GM21723 (cell line): Measurements from ENCODE around the gene STRBP.
A peak's percentile ranks its signal among the peaks of the same experiment; 100 is the strongest.
"Not testable (repeated sequence)": the region's sequence is repeated elsewhere in the genome, so short reads cannot be mapped to it uniquely, and the experiment has no call there.

Source experiments
- ATAC-seq: cut with Tn5 transposase; IDR thresholded peaks from one replicate; pipeline ENCODE4 v1.9.1; 2021; ENCODE audit warnings: mild to moderate bottlenecking, moderate library complexity; ENCODE audit not compliant: unreplicated experiment

STRBP gene

DNA sequence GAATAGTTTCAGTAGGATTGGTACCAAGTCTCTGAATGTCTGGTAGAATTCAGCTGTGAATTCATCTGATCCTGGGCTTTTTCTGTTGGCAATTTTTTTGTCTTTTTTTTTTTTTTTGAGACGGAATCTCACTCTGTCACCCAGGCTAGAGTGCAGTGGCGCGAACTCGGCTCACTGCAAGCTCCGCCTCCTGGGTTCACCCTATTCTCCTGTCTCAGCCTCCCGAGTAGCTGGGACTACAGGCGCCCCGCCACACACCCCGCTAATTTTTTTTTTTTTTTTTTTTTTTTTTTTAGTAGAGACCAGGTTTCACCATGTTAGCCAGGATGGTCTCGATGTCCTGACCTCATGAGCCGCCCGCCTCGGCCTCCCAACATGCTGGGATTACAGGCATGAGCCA lies 67.9 kb downstream of the STRBP start:
- ATAC-seq, result not testable (repeated sequence)

DNA sequence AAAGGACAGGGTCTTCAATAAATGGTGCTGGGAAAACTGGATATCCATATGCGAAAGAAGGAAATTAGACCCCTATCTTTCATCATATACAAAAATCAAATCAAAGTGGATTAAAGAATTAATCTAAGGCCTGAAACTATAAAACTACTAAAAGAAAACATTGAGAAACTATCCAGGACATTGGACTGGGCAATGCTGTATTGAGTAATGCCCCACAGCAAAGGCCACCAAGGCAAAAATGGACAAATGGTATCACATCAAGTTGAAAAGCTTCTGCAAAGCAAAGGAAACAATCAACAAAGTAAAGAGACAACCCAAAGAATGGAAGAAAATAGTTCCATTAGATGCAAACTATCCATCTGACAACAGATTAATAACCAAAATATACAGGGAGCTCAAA lies 72.3 kb downstream of the STRBP start:
- ATAC-seq, result no peak

DNA sequence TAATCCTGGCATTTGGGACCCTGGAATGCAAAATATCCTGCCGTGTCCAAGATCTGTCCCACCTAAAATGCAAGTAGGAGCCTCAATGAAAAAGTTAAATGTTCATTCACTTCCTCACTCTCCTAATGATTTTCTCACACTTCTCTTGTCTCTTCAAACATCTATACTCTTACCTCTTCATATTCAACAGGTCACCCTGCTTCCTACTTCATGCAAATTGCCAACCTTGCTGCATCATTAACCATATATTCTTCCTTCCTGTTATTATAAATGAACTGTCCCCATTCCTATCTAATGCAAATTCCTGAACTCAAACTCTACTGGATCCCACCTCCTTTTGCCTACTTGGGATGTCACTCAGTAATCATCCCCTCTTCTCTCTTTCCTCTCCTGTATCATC lies 74.4 kb downstream of the STRBP start:
- no peak for ATAC-seq

DNA sequence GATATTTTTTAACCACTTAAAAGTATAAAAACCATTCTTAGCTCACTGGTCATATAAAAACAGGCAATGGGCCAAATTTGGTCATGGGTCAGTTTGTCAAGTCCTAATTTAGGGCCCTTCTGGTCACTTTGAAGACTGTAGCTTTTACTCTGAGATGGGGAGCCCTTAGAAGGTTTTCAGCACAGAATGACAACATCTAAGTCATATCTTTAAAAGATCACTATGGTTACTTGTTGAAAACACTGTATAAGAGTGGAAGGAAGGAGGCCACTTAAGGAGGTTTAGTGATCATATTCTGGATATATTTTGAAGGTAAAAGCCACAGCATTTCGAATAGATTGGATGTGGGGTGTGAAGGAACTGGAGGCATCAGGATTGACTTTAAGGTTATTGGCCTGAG lies 76.7 kb downstream of the STRBP start:
- no peak for ATAC-seq

DNA sequence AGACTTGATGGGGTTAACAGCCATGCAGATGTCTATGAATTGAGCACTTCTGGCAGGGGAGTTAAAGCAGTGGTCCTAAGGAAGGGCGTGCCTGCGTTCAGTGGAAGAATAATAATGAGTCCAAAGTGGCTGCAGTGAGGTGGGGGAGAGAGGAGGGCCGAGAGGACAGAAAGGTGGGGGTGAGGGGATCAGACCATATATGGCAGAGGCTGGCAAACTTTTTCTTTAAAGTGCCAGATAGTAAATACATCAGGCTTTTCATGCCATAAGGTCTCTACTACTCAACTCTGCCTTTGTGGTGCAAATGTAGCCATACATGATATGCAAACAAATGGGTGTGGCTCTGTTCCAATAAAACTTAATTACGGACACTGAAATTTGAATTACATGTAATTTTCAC lies 77.1 kb downstream of the STRBP start:
- ATAC-seq, result no peak

DNA sequence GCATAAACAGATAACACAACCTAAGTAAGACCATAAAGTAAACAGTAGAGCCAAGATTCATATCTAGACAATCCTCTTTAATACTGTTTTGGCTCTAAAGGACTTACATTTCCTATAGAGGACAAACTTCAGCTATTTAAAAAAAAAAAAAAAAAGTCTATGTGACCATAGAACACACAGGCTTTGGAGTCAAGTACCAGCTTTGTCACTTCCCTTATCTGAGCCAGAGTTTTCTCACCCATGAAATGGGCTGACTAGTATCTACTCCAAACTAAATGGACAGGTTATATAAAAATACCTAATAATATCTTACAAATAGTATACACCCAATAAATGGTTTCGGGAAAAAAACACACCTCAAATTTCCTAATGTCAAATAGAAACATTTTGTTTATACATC lies 81.3 kb downstream of the STRBP start:
- ATAC-seq, result no peak

DNA sequence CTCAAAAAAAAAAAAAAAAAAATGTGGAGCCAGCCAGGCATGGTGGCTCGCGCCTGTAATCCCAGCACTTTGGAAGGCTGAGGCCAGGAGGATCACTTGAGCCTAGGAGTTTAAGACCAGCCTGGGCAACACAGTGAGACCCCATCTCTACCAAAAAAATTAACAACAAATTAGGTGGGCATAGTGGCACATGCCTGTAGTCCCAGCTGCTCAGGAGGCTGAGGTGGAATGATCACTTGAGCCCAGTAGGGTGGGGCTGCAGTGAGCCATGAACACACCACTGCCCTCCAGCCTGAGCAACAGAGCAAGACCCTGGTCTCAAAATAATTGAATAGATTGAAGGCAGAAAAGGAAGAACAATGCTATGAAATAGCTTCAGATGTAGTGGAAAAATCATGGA lies 82.4 kb downstream of the STRBP start:
- ATAC-seq, result not testable (repeated sequence)

DNA sequence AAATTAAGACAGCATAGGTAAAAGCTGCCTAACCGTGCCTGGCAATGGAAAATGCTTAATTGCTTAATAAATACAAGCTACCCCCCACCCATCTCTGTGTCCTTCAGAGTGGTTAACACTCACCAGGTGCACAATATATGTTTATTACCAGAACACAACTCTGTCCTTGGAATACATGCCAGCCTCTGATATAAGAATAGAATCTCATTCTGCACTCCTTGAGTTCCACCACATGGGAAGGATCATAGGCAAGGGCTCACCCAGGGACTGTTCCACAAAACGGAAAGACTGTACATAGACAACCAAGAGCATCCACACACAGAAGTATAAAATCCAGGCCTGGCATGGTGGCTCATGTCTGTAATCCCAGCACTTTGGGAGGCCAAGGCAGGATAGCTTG lies 91.4 kb downstream of the STRBP start:
- ATAC-seq, result no peak

DNA sequence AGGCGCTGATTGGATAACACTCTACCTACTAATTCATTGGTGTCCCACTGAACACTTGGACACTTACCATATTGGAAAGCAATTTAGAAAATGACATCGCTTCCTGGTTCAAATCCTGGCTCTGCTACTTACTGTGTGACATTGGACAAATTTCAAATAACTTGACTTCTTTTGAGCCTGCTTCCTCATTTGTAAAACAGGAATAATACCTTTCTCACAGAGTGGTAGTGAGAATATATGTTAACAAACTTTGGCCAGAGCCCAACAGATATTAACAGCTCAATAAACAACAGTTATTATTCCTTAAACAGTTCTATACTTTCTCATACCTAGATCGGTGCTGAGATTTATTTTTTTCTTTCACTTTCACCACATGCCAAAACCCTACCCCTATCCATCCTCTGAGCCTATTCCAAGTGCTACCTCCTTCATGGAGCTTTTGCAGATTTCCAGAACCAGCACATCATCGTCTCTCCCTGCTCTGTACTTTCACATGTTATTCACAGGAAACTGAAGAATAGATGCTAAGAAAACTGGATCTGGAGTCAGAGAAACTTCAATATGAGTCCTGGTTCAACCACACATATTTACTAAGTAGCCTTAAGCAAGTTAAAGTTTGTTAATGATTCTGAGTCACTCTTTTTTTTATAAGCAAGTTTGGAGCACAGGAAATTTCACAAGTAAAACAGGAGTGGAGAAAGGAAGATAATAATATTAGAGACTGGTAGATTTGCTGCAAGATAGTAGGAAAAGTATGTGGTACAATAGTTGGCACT lies 92.3 kb downstream of the STRBP start:
- ATAC-seq, result no peak

DNA sequence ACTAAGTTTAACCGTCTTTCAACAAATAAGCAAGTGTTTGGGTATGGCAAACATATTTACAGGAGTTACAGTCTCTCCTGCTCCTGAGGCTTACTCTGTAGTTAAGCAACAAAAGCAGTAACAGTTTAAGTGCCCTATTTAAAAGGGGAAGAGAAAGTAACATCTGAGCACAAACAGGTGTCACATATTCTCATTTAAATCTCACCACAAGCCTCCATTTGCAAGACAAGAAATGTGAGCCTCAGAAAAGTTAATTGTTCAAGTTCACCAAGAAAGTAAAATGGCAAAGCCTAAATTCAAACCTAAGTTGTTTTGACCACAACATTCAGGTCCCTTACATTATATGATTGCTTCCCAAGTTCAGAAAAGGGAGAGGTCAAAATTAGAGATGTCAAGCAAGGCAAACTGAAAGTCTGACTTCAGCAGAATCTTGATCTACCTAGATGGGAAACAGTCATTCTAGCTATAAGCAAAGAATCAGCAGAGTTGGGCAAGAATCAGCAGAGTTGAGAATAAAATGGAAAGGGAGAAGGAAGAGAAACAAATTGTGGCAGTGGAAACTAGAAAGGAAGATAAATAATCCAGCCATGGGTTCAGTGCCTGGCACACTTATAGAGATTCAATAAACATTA lies 93.4 kb downstream of the STRBP start:
- ATAC-seq, result peak; percentile 90

DNA sequence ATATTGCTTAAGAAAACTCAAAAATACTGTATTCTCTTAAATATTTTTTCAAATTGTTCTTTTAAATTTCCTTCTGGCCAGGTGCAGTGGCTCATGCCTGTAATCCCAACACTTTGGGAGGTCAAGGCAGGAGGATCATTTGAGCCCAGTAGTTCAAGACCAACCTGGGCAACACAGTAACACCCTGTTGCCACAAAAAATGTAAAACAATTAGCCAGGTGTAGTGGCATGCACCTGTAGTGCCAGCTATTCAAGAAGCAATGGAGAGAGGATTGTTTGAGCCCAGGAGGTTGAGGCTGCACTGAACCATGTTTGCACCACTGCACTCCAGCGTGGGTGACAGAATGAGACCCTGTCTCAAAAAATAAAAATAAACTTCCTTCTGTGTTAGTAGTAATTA lies 94.3 kb downstream of the STRBP start:
- no peak for ATAC-seq

DNA sequence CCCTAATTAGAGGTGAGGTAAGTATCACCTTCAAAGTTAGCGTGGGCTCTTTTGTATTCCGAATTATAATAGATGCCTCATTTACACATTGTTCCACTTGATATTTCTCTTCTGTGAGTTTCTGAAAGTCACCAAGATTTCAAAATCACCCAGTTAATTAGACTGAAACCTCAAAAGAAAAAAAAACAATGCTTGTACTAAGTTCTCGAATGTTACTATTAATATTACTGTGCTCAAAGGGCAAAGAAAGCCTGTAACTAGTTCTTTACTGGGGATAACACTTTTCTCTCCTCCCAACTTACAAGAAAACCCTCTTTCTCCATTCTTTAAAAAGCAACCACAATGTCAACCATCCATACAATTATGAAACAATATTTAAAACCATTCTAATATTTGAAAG lies 98.5 kb downstream of the STRBP start:
- ATAC-seq, result no peak

DNA sequence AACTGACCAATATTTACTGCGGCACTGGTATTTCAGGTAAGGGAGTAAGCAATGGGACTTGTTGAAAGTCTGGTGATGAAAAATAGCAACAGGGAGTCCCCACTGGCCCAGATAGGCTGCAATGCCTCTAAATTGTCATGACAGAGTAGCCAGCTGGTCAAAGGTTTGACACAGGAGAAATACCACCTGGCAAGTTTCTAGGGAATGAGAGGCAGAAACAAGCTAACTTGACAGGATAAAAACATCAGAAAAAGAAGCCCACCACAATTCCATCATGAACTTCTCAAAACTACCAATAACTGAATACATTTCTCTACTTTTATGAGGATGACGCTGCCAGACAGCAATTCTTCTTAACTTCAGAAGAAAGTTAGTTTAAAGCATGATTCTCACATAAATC lies 99.8 kb downstream of the STRBP start:
- ATAC-seq, result no peak

DNA sequence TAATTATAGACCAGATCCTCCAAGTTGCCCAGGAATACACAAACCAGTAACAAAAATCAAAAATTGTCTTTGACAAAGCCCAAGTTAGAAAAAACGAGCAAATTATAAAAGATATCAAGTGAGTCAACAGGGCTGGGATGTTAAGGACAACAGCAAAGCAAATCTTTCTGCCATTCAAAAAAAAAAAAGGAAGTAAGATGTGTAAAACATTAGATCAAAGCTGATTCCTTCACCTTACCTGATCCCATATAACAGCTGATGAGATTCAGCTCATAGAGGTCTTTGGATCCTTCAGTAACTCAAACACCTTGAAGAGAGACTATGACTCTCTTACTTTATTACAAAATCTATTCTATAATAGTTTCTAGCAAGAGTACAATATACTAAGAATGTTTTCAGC lies 100.9 kb downstream of the STRBP start:
- ATAC-seq, result no peak

DNA sequence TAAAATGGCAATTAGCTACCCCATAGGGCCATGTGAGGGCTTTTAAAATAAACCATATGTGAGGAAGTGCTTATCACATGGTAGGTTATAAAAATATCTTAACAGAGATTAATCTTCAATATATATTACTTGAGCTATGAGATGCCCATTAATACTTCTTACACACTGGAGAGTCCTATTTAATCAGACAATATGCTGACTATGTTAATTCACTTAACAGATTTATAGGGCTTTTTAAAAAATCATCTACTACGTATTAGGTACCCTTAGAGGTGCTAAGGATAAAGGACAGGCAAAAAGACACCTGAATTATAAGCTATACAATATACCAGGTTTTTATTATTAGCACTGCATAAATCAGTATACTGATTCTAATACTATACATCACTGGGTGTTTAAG lies 102.6 kb downstream of the STRBP start:
- no peak for ATAC-seq

DNA sequence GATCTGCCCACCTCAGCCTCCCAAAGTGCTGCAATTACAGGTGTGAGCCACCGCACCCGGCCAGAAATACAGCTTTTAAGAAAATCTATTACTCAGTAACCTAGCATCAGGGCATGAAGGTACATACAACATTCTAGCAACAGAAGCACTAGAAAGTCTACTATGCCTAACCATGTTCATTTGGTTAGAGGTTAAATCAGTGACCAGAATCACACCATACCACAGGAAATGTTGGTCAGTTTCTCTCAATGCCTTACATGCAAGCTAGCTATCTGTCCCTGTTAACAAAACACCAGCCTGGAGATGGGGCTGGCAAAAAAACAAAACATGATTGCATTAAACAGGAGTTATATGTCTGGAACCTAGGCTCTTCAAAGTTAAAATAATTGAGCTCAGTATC lies 104.1 kb downstream of the STRBP start:
- ATAC-seq, result no peak

DNA sequence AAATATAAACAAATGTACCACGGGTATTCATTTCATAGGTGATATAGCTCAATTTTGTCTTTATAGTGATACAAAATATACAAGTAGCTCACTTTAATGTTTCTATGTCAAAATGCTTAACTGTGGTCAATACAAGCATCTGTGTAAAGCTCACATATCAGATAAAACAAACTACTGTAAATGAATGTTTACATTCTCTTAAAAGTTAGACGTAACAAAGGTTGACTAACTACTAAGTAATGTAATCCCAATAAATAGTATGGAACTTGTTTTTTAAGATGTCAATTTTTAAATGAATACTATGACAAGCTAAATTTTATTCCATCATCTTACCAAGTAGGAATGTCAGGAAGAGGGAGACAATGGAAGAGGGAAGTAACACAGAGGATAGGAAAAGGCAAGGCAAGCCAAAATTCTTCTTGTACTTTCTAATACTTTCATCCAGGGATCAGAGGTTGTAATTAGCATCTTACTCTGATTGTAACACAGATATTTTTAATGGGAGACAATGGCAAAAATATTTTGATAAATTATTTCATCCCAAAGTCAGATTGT lies 105.5 kb downstream of the STRBP start:
- ATAC-seq, result no peak

DNA sequence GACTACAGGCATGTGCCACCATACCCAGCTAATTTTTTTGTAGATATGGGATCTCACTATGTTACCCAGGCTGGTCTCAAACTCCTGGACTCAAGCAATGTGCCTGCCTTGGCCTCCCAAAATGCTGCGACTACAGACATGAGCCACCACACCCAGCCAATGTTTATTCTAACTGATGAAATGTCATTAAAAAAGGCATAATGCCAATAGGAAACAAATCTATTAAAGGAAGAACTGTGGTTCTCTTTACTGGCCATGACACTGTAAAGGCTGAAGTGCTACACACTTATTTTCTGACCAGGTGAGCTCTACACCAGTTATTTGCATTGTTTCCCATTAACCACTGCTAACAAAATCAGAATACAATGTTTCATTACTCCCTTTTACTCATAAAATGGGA lies 106.0 kb downstream of the STRBP start:
- ATAC-seq, result no peak

DNA sequence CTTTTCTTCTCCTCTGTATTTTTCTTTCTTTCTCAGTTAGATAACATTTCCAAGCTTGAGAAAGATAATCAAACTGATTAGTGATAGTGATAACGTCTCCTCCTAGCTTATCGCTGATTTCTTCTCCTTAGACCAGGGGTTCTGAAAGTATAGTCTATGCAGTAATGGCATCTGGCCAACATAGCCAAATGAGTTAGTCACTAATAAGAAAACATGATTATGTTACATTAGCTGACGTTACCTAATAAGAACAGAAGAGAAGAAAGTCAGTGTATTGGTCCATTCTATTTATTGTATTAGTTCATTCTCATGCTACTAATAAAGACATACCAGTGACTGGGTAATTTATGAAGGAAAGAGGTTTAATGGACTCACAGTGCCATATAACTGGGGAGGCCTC lies 111.2 kb downstream of the STRBP start:
- no peak for ATAC-seq

DNA sequence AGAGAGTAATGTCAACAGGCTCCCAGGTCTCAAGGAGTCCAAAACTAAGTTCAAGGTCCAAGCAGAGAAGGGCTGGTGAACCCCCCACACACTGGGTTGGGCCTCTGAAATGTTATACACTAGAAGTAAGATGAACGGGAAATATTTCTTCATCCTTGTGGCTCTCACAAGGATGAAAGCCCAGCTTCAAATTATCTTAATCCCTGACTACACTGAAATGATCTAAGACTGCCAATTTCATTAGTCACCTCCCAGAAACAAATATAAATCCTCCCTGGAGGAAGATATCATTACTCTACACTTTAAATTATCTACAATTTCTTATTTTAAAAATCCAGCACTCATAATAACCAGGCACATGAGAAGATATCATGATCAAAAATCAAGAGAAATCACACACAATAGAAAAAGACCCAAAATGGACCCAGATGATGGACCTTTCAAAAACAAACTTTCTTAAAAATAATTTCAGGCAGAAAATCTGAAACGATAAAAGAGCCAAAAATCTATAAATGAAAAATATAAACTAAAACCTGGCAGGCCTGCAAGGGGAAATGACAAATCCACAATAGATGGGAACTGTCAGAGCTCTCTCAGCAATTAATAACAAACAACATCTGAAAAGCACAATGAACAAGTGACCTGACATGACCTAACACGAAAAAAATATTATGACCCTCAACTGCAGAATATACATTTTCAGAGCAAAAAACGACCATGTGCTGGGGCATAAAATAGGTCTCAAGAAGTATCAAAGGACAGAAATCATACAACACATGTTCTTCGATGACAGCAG lies 117.5 kb downstream of the STRBP start:
- no peak for ATAC-seq

DNA sequence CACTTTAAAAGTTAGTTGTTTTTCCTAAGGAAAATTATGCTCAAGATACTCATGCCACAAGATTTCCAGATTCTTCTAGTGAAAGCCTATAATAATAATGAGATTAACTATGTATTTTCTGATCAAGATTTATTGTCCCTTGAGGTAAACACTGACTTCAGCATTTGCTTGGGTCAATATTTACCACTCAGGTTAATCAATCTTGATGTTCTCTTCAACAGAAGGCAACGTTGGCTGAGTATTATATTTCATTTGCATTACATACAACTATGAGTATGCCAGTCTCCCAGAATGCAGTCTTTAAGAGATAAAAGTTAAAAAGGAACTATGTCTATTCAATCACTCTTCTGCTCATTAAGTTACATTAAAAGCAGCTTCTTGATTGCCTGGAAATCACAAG lies 119.3 kb downstream of the STRBP start:
- ATAC-seq, result no peak

DNA sequence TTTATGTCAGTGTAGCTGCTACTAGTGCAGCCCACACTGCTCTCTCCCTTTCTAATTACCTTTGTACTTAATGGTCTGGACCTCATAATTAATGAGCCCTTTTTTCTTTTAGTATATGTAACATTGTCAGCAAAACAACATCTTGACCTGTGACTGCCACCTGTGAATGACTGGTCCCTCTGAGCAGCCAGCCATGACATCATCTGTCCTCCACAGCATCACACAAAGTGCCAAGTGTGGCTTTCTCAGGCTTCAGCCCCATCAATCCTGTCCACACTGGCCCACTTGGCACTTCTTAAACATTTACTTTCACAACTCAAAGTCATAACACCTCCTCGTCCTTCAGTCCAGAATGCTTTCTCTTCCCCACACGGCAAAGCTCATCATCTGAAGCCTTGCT lies 130.2 kb downstream of the STRBP start:
- no peak for ATAC-seq
